22Rv1 (cell line): Measurements from ENCODE around the gene NMBR.

Experiments
- ZFX ChIP-seq: fragments of 450-650 bp; IDR thresholded peaks from 2 replicates; pipeline ENCODE4 v1.6.1; 2017; ENCODE audit warnings: antibody characterized with exemption, borderline replicate concordance
- TF ChIP-seq, protein P1 (sequence below): fragments of 450-650 bp; IDR thresholded peaks from 2 replicates; pipeline ENCODE4 v1.5.1; 2017; ENCODE audit warnings: mild to moderate bottlenecking

DNA sequence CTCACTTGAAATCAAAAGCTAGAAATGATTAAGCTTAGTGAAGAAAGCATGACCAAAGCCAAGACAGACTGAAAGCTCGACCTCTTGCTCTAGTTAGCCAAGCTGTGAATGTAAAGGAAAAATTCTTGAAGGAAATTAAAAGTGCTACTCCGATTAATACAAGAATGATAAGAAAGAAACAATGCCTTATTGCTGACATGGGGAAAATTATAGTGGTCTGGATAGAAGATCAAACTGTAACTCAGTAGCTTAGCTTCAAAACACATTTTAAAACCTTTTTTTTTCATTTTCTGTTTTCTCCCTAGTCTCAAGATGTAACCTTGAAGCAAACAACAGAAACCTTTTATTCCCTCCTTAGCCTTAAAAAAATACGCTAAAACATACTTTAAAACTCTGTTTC lies 25.6 kb downstream of the NMBR start:
- TF ChIP-seq, protein P1, sequence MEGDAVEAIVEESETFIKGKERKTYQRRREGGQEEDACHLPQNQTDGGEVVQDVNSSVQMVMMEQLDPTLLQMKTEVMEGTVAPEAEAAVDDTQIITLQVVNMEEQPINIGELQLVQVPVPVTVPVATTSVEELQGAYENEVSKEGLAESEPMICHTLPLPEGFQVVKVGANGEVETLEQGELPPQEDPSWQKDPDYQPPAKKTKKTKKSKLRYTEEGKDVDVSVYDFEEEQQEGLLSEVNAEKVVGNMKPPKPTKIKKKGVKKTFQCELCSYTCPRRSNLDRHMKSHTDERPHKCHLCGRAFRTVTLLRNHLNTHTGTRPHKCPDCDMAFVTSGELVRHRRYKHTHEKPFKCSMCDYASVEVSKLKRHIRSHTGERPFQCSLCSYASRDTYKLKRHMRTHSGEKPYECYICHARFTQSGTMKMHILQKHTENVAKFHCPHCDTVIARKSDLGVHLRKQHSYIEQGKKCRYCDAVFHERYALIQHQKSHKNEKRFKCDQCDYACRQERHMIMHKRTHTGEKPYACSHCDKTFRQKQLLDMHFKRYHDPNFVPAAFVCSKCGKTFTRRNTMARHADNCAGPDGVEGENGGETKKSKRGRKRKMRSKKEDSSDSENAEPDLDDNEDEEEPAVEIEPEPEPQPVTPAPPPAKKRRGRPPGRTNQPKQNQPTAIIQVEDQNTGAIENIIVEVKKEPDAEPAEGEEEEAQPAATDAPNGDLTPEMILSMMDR = no peak
- TF ChIP-seq ZFX = no peak
